ENCODE data around the gene ZNF892. TPM values are rescaled to one million over a fixed set of nuclear protein-coding genes. Genes with fewer than 3 reads are reported as not detected.

Gene ZNF892
- 1 to 10 TPM; 2.2 to 2.6 TPM for total RNA-seq

DNA sequence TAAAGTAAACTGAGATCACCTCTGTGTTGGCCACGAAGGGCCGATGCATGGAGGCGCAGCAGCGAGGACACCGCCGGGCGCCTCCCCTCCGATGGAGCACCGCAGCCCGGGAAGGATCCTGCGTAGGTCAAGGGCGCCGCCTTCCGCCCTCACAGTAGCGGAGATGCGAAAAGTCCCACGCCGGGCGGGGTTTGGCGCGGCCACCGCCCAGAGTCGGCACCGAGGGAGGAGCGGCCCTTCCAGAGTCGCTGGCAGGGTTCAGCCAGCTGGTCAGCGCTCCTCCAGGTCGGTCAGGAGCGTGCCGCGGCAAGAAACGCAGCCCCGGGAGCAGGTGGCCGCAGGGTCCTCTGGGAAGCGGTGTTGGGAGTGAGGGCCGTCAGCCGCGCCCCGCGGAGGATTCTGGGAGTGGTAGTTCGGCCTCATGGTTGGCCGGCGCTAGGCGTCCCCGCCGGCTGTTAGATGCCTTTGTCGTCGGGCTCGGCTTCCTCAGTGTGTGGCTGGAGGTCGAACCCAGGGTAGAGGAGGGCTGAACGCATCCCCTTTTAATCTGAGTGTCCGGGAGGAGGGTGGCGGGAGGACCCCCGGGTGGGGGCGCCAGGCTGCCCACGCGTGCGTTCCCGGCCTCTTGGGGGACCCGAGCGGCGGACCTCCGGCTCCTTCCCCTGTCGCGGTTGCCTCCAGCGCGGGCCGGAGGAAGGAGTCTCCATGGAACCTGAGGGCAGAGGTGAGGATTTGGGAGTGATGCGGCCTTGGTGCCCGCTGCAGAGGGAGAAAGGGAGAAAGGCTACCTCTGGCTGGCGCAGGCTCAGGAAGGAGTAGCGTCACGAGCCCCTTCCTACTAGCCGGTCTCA, at the start of gene ZNF892:
ZNF892 (plus strand) TSS at position 411 of the 851 bp plus-strand sequence; CDS start at position 706, 295 bp downstream.
- no peaks in the 10 kb centered on the region for H3K4me1 ChIP-seq
- peak within 1 kb of the TSS; percentile 48 to 64 for H3K9ac ChIP-seq (ENCODE audit: low read depth in 2 of 2, low read length in 2 of 2)
- peak; percentile 94 for DNase-seq
- TF ChIP-seq, protein P1, sequence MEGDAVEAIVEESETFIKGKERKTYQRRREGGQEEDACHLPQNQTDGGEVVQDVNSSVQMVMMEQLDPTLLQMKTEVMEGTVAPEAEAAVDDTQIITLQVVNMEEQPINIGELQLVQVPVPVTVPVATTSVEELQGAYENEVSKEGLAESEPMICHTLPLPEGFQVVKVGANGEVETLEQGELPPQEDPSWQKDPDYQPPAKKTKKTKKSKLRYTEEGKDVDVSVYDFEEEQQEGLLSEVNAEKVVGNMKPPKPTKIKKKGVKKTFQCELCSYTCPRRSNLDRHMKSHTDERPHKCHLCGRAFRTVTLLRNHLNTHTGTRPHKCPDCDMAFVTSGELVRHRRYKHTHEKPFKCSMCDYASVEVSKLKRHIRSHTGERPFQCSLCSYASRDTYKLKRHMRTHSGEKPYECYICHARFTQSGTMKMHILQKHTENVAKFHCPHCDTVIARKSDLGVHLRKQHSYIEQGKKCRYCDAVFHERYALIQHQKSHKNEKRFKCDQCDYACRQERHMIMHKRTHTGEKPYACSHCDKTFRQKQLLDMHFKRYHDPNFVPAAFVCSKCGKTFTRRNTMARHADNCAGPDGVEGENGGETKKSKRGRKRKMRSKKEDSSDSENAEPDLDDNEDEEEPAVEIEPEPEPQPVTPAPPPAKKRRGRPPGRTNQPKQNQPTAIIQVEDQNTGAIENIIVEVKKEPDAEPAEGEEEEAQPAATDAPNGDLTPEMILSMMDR (IDR thresholded peaks at IDR 0.05) = no peak
- no peaks in the 10 kb centered on the region for H3K27me3 ChIP-seq
- peak within 1 kb of the TSS; percentile 57 for H3K4me3 ChIP-seq
- H3K9me3 ChIP-seq = no peaks in the 10 kb centered on the region
- no peaks in the 10 kb centered on the region for H3K36me3 ChIP-seq
- intact Hi-C loops (cut with DNase I) = loop anchor here (5.0 kb wide), 1 partner anchor 40 kb away; the partner anchor contains the start of gene ZNF2
- H3K27ac ChIP-seq = peak within 1 kb of the TSS; percentile 79

DNA sequence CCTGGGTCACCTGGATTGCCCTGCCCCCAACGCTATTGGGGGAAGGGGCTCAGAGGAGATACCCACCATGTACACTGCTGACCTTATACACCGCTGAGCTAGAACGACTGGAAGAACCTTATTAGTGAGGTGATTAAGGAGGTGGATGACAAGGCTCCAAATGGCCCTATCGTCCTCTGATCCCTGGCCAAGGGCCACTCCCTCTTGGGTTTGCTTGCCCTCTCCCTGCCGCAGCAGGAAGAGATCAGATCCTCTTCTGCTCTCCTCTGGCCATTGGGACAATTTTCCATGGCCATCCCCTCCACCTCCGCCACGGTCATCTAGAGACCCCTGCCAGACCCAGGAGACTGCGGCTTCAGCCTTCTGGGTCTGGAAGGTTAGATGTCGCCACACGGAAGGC, 48.9 kb upstream of the ZNF892 start:
- peaks cover 14% of the 10 kb centered on the region for H3K36me3 ChIP-seq
- no peaks in the 10 kb centered on the region for H3K9me3 ChIP-seq
- peak overlapping the region; percentile 84 for H3K4me3 ChIP-seq
- intact Hi-C loops (cut with DNase I) = loop anchor here (5.0 kb wide), 1 partner anchor 36 kb away; the partner anchor contains the start of gene MRPS5
- TF ChIP-seq, protein P1 (IDR thresholded peaks at IDR 0.05) = no peak
- DNase-seq = peak; percentile 32
- no peaks in the 10 kb centered on the region for H3K27me3 ChIP-seq
- peak overlapping the region; percentile 47 for H3K27ac ChIP-seq
- peak overlapping the region; percentile 83 to 87 for H3K9ac ChIP-seq (ENCODE audit: low read depth in 2 of 2, low read length in 2 of 2)
- H3K4me1 ChIP-seq = peaks cover 8% of the 10 kb centered on the region

DNA sequence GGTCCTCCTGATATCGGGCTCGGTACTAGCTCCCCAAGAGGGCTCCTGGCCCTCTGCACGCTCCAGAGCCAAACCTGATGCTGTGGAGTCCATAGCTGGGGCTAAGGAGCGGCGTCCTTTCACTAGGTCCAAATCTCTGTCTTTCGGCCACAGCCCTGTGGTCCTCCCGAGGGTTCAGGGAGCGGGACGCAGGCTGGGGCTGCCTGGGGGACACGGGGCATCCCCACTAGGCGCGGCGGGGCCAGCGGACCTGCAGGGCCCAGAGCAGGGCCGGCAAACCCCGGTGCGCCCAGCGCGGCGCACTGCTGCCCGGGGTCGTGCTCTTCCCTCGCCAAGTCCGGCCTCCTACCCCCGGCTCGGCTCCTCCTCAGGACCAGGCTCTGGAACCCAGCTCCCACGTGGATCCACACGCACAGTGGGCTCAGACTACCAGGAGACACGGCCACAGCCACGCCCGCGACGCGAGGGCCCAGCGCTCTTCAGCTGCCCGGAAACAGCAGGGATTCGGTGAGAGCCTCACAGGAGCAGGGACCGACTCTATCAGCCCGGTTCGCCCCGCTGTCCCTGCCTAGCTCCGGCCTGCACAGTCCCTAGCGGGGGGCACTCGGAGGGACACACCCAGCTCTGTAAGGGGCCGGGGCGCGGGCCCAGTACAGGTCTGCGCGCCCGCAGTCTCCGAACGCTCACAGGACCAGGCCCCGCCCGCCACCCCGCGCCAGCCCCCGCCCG, 48.3 kb upstream of the ZNF892 start:
- H3K36me3 ChIP-seq = peaks cover 12% of the 10 kb centered on the region

DNA sequence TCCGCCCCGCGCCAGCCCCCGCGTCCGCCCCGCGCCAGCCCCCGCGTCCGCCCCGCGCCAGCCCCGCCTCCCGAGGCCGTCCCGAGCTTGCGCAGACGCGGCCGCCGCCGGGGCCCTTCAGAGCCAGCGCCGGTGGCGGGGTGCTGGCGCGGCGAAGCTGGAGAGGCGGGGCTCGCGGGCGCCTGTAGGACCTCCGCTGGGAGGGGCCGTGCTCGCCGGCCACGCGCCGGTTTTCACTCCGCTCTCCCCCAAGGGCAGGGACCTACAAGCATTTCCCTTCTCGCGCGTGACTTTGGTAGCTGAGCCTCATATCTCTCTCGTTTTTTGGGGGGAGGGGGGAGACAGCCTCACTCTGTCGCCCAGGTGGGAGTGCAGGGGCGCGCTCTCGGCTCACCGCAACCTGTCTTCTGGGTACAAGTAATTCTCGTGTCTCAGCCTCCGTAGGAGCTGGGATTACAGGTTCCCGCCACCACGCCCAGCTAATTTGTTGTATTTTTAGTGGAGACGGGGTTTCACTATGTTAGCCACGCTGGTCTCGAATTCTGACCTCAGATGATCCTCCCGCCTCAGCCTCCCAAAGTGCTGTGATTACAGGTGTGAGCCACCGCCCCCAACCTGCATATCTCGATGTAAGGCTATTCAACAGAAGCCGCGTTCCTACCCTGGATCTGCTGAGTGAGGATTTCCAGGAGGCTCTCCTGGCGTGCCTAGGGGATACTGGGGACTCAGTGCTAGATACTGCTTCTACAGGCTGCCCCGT, 47.5 kb upstream of the ZNF892 start, which contains the start of gene ZNF514:
ZNF514 (minus strand) TSS at position 159 of the 760 bp plus-strand sequence. CDS start 6,595 bp downstream, outside the sequence.
- intact Hi-C loops (cut with DNase I) = loop anchor here (5.0 kb wide), 1 partner anchor 38 kb away; the partner anchor contains the start of gene MRPS5
- DNase-seq = peak; percentile 78
- H3K4me1 ChIP-seq = peaks cover 14% of the 10 kb centered on the region
- peak within 1 kb of the TSS; percentile 84 for H3K4me3 ChIP-seq
- peak within 1 kb of the TSS; percentile 61 for H3K27ac ChIP-seq
- TF ChIP-seq, protein P1 (IDR thresholded peaks at IDR 0.05) = no peak
- H3K27me3 ChIP-seq = no peaks in the 10 kb centered on the region
- peaks cover 4% of the 10 kb centered on the region for H3K36me3 ChIP-seq
- peak within 1 kb of the TSS; percentile 83 to 87 for H3K9ac ChIP-seq (ENCODE audit: low read depth in 2 of 2, low read length in 2 of 2)
- H3K9me3 ChIP-seq = no peaks in the 10 kb centered on the region

More for the DNA sequence above, 48.3 kb upstream of the ZNF892 start:
- Histone ChIP-seq H3K9ac (ENCODE audit: low read depth in 2 of 2, low read length in 2 of 2) (peak overlapping the region; percentile 83 to 87), H3K9me3 (no peaks in the 10 kb centered on the region), H3K27me3 (no peaks in the 10 kb centered on the region), H3K4me1 (peaks cover 8% of the 10 kb centered on the region), H3K4me3 (peak overlapping the region; percentile 84), H3K27ac (peak overlapping the region; percentile 47)
- DNase-seq = peak; percentile 55
- intact Hi-C loops (cut with DNase I) = loop anchor here (5.0 kb wide), 1 partner anchor 37 kb away; the partner anchor contains the start of gene MRPS5
- TF ChIP-seq, protein P1 (IDR thresholded peaks at IDR 0.05) = no peak

All from colonic mucosa (tissue), 4 donors.